Kasumi-1 (cell line): ENCODE results near the gene TFCP2.

Source experiments
- DNase-seq, 2 experiments: peaks; one replicate each; lab custom pipeline; 2025; lab: John Stamatoyannopoulos, UW

TFCP2 gene

DNA sequence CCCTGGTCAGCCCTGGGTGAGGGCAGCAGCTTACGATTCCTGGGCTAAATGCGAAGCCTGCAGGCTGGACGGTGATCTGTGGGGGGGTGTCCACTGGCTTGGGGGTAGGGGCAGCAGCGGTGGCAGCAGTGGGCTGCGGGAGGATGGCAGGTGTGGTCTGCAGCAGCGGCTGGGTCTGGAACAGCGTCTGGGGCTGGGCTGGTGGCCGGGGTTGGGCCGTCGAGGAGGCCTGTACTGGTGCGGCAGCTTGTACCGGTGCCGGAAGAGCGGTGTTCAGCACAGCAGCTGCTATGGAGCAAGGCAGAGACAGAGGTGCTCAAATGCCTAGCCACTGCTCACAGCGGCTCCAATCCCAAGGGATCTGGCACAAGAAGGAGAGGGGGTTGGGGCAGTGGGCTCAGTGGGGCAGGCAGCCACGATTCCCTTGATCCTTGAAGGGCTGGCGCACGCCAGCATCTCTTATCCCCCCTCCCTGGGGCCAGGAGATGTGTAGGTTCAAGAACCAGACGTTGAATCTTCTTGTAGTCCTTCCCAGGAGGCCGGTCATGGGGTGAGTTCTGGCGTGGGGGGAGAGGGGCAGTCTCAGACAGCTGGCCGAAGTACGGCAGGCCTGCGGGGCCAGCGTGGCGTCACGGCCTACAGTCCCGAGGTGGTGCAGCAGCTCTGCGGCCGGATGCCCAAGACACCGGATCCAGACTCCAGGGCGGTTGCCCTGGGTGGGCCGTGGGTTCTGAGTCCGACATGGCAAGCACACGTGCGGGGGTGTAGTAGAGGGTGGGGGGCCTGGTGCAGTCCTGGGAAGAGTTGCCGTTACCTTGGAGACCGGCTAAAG, 25.0 kb upstream of the TFCP2 start:
- DNase-seq, result no peak

DNA sequence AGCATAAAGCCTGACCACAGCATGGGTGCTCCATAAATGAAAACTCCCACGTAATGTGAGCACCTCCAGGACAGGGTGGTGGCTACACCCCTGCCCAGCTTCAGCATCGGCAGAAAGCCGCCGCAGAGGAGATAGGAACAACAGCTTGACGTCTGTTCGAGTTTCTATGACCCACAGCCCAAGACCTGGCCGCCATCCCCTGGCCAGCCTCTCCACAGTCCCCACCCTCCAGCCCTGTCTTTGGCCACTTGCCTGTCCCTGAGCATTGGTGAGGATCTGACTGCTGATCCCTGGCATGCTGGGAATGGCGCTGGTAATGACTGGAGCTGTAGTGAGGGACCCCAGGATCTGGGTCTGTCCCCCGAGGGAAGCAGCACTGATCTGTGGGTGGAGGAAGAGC, 23.6 kb upstream of the TFCP2 start:
- no peak for DNase-seq

GRCh38 chr12:51195841-51196240, 22.9 kb upstream of the TFCP2 start:
- no peak for DNase-seq

GRCh38 chr12:51192284-51192671, 19.3 kb upstream of the TFCP2 start:
- no peak for DNase-seq

DNA sequence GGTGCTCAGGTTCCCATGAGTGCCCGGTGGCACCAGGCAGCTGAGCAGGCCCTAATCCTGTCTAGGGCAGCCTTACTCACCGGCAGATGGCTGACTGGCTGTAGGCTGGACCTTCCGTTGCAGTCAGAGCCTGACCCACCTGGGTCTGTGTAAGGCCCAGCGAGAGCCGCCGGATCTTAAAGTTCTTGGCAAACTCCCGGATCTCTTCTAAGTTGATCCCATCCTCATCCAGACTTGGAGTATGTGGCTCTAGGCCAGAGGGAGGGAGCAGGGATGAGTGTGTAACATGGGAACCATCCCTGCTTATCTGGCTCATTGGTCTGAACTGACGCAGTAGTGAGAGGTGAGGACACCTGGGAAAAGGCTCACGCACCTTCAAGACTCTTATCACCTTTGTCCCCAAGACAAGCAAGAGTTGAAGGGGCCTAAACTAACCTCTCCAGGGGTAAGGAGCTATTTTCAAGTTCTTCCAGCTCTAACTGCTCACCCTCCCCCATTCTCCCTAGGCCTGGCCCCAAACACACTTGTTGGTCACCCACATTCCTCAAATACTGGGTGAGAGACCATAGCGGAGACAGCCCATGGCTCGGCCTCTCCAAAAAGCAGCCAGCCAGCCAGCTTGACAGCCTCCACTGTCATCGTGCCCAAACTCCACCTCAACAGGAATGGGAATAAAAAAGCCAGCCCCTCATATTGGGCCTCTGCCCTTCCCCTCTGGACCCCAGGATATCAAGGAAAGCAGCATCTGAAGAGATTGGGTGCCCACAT, 18.8 kb upstream of the TFCP2 start:
- no peak for DNase-seq

DNA sequence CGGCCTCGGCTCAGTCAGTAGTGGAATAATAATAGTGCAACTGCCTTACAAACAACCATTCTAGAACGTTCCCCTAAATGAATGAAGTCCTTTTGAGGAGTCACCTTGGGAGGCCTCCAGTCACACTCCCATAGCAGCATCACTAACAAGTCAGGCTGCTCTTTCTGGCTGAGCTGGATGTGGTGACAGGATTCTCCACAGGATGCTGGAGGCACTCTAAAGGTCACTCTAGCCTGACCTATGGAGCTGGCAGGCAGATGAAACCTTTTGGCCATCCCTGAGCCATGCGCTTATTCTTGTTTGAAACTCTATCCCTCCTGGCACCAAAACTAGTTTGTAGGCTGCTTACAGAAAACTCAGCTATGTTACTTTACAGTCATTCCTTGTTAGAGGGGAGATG, 17.9 kb upstream of the TFCP2 start:
- DNase-seq, result no peak

DNA sequence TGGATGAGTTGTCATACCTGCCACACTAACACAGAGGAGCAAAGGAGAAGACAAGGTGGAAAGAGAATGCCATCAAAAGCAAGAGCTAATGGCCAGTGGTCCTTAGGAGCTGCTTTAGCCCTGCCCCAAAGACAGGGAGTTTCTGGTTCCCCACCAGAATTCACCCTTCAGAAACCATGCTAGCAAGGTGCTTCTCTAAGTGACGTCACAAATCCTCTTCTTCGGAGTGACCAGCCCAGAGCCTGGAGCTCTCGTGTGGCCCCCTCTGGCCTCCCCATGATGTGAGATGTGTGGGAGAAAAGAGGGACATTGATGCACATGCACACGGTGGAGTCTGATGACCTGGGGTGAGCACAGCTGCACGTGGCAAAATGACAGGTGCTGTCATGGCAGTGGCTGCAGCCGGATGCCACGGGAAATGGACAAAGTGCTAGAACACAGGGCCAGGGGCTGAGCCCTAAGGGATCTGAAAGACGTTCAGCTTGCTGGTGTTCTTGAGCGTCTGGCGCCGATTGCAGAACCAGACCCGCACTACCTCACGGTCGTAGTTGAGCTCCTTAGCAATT, 16.9 kb upstream of the TFCP2 start:
- DNase-seq, result no peak

DNA sequence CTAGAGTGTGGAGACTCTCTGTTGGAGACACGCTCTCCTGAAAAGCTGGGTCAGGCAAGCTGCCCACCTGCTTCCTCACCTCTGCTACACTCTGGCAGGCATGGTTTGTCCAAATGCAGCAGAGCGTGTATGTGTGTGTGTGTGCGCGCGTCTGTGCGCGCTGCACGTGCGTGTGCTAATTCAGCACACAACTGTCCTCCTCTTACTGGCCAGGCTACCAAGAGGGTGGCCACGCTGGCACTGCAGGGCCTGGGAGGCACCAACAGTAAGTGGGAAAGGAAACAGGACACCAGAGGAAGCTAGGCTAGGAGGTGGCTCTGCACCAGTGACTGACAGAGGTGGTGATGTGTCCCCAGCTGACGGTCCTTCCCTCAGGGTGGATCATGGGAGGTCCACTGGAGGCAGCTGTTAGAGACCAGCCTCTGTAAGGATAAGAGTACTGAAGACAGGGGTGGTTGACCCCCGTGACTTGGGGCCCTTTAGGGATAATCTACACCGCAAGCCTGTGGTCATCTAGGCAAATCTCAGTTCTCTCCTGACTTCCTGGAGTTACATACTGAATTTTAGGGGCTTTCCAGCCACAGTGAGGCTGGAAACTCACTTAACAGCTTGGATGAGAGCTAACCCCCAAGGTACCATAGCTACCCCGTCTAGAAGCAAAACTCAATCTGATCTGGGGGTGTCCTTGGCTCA, 15.6 kb upstream of the TFCP2 start:
- no peak for DNase-seq

DNA sequence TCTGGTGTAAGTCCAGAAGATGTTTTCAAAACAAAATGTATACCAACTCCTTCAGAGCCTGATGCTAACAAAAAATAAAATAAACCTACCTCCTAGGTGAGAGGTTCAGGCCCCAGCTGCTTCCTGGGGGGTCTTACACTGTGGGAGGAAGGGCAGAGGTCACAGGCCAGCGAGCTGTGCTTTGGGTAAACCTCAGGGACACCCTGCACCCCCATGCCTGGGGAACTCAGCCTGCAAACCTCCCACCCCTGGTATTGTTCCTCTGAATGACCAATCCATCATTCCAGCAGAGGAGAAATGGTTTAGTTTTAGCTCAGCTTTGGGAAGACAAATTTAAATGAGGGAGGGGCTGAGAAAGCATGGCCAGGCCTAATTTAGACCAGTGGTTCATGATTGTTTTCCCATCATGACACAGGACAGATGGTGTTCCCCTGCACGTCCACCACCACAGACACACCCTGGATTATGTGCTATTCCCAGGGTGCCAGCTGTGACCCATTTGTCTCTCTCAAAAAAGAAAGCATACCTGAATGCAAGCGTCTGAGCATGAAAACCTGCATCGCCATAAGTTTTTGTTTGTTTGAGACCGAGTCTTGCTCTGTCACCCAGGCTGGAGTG, 14.5 kb upstream of the TFCP2 start:
- no peak for DNase-seq

DNA sequence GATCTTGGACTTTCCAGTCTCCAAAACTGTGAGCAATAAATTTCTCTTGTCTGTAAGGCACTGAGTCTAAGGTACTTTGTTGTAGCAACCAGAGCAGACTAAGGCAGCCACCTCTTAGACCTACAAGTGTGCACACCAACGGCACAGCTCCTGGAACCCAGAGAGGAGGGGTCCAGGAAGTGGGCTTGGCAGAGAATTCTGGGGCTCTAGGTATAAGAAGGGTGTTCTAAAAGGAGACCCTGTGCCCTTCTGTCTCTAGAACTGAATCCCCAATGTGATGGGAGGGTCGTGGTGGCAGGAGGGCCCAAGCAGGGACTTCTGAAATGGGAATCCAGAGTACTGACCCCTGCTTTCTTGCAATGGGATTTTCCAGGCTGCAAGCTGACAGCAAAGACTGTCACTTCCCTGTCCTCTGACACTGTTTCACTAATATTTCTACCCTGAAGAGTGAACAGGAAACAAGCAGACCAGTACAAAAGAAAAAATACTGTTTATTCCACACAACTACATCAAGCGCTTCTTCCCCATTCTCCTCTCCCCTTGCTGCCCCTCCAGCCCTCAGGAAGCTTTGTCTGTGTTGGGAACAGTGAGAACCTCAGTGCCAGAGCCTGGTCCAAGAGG, 13.6 kb upstream of the TFCP2 start:
- DNase-seq, result no peak

DNA sequence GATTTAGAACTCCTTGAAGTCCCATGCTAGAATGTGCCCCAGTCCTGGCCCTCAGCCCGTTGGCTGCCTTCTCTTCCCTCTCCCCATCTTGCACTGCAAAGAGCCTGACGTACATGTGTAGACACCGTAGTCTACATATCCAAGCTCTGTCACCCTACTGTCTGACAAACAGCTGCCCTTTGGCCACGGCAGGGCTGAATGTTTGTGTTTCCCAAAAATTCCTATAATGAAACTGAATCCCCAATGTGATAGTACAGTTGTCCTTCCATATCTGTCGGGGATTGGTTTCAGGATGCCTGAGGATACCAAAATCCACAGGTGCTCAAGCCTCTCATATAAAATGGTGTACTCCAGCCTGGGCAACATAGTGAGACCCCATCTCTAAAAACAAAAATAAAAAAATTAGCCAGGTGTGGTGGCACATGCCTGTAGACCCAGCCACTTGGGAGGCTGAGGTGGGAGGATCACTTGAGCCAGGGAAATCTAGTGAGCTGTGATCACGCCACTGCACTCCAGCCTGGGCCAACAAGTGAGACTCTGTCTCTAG, 12.3 kb upstream of the TFCP2 start:
- no peak for DNase-seq

GRCh38 chr12:51183816-51184215, 10.9 kb upstream of the TFCP2 start:
- no peak for DNase-seq

DNA sequence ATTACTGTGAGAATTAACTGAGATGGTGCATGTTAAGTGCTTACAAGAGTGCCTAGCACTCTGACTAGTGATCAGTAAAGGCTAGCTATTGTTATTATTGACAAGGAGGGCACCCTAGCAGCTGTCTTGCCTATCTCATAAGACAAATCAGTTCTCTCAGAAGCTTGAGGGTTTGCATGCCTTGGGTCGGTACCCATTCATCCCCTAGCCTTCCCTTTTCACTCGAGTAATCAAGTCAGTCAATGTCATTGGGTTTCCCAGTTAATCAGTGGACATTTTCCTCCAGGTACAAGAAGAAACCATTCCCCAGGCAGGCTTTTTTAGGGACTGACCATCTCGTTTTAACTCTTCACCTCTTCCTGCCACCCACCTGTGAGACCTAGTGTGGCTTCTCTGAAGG, 10.4 kb upstream of the TFCP2 start:
- no peak for DNase-seq

- DNase-seq, result no peak
These were observed 8.6 kb upstream of the TFCP2 start for GRCh38 chr12:51181558-51181957.

DNA sequence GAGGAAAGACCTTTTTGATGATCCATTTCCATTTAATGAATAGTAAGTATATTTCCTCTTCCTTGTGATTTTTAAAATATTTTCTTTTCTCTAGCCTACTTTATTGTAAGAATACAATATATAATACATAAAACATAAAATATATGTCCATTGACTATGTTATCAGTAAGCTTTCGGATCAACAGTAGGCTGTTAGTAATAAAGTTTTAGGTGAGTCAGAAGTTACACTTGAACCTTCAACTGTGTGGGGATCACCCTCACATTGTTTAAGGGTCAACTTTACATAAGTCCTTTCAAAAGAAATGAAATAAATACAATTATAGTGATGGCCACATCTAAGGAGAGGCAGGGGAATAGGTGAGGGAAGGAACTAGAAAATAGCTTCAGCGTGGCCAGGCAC, 5.0 kb upstream of the TFCP2 start:
- DNase-seq, result no peak

GRCh38 chr12:51174501-51174900, 1.6 kb upstream of the TFCP2 start:
- no peak for DNase-seq

DNA sequence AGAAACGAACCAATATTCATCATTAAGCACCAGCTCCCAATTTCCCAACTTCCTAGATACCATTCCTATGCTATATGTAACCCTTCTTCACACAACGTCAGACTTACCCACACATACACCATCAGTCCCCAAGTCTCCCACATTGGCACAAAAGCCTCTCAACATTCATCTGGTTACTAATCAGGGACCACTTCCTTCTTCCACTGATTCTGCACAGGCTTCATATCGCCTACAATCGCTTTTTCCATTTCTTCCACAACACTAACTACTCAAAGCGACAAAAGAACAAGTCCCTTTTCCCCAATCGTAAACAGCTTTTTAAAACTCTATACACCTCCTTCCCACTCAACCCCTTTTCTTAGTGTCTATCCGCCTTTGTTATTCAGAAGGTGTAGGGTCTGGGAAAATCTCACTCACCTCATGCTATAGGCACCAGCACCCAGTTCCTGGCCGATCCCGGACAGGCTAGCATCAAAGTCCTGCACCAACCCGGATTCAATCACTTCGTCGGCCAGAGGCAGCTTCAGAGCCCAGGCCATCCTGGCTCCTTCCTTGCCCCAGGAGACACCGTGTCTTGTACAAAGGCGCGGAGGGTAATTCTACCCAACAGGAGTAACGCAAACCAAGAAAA, 936 bp downstream of the TFCP2 start:
- peak; percentile 20 to 32 for DNase-seq

DNA sequence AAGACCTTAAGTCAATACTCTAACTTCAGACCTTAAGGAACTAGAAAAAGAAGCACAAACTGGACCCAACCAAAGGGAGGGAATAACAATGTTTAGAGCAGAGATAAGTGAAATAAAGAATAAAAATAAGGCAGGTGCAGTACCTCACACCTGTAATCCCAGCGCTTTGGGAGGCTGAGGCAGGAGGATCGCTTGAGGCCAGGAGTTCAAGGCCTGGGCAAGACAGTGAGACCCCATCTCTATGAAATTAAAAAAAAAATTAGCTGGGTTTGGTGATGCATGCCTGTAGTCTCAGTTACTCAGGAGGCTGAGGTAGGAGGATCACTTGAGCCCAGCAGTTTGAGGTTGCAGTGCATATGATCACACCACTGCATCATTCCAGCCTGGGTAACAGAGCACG, 9.1 kb downstream of the TFCP2 start:
- DNase-seq, result no peak

- no peak for DNase-seq
These were observed 10.7 kb downstream of the TFCP2 start for GRCh38 chr12:51162217-51162616.

DNA sequence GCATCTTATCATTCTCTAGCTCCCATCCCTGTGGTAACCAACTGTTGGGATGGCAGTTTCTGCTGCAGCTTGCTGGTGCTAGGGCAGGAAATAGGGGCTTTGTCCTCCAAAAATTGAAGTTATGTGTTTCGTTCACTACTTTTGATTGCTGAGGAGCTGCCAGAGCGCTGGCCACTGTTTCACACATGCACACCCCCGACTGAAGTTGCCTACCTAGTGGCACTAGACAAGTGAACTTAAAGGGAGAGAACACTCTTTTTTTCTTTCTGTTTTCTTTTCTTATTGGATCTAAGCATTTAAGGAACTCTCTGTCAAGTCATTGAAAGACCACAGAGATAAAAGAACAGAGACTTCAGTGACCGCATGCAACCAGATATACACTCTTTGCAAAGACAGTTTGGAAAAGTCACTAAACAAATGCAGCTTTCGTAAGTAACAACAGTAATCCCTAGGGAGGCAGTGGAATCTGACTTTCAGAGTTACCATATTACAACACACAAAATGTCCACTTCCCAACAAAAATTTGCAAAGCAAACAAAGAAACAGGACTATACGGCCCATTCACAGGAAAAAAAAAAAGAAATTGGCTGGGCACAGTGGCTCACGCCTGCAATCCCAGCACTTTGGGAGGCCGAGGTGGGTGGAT, 12.0 kb downstream of the TFCP2 start:
- no peak for DNase-seq
